Measurements from ENCODE around the gene SLC10A7. TPM values are rescaled to one million over a fixed set of nuclear protein-coding genes. Genes with fewer than 3 reads are reported as not detected.
"Not testable (repeated sequence)": the region's sequence is repeated elsewhere in the genome, so short reads cannot be mapped to it uniquely, and the experiment has no call there.

SLC10A7 gene
- total RNA-seq, 1 donor, result 18.2 TPM

DNA sequence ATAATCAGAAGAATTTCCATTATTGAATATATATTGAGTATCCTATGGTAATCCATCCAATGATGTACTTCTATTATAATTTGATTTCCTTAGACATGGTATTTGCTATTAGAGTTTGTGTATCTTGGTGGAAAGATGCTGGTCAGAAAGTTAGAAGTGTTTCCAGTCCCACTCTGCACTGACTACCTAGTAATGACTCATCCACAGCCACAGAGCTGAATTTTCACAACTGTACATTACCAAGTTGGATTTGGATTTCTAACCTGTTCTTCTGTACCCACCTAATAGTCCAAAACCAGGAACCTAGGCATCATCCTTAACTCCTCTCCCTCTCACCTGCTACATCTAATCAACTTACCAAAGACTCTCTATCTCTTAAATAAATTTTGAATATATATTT is 162.0 kb downstream of the SLC10A7 start:
- DNase-seq (ENCODE audit: low read depth), result no peak
- TF ChIP-seq, protein P1, sequence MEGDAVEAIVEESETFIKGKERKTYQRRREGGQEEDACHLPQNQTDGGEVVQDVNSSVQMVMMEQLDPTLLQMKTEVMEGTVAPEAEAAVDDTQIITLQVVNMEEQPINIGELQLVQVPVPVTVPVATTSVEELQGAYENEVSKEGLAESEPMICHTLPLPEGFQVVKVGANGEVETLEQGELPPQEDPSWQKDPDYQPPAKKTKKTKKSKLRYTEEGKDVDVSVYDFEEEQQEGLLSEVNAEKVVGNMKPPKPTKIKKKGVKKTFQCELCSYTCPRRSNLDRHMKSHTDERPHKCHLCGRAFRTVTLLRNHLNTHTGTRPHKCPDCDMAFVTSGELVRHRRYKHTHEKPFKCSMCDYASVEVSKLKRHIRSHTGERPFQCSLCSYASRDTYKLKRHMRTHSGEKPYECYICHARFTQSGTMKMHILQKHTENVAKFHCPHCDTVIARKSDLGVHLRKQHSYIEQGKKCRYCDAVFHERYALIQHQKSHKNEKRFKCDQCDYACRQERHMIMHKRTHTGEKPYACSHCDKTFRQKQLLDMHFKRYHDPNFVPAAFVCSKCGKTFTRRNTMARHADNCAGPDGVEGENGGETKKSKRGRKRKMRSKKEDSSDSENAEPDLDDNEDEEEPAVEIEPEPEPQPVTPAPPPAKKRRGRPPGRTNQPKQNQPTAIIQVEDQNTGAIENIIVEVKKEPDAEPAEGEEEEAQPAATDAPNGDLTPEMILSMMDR (IDR thresholded peaks at IDR 0.05; ENCODE audit: insufficient read depth, low read length), result no peak

GRCh38 chr4:146350114-146350513 is 171.6 kb downstream of the SLC10A7 start:
- H3K4me3 ChIP-seq (ENCODE audit: low read depth, low read length); DNase-seq (ENCODE audit: low read depth): not testable (repeated sequence)

More for the DNA sequence above, 162.0 kb downstream of the SLC10A7 start:
- no peak overlapping the region for H3K4me3 ChIP-seq (ENCODE audit: low read depth, low read length)

DNA sequence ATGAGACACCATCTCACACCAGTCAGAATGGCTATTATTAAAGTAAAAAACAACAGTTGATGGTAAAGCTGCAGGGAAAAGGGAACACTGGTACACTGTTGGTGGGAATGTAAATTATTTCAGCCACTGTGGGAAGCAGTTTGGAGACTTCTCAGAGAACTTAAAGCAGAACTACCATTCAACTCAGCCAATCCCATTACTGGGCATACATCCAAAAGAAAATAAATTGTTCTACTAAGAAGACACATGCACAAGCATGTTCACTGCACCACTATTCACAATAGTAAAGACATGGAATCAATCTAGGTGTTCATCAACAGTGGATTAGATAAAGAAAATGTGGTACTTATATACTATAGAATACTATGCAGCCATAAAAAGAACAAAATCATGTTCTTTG is 172.4 kb downstream of the SLC10A7 start:
- no peak for DNase-seq (ENCODE audit: low read depth)
- H3K4me3 ChIP-seq (ENCODE audit: low read depth, low read length), result no peak overlapping the region
- TF ChIP-seq, protein P1 (IDR thresholded peaks at IDR 0.05; ENCODE audit: insufficient read depth, low read length), result no peak

DNA sequence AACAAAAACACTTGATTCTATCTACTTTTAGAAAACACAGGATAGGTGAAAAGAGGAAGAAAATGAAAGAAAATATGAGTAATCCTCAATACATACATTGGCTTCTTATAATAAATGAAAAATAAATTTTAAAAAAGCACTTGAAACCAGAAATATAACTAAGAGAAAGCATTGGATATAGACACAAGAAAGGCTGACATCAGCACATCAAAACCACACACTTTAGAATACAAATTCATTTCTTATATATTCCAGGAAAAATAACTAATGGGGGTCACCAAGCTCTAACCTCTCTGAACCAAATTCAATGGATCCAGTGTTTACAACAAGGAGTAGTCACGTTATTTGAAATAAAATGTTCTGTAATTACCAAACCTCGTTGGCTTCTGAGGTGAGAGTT is 173.9 kb downstream of the SLC10A7 start:
- DNase-seq (ENCODE audit: low read depth), result no peak
- no peak overlapping the region for H3K4me3 ChIP-seq (ENCODE audit: low read depth, low read length)
- TF ChIP-seq, protein P1 (IDR thresholded peaks at IDR 0.05; ENCODE audit: insufficient read depth, low read length), result no peak

DNA sequence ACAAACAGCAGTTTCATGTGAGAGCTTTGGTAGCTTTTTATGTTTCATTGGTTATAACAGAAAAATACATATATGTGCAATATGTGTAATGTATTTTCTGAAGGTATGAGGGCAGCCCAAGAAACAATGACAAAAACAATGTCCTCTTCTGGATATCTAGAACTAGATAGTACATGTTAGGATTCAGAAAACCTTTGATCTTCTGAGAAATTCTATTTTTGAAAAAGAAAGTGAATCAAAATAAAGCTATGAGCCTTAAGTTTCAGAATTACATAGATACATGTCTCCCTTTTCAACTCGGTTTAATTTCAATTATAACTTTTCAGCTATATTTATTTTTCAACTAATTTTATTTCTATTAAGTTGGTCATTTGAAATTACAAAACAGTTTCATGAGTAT is 175.5 kb downstream of the SLC10A7 start:
- no peak overlapping the region for H3K4me3 ChIP-seq (ENCODE audit: low read depth, low read length)
- DNase-seq (ENCODE audit: low read depth), result no peak
- TF ChIP-seq, protein P1 (IDR thresholded peaks at IDR 0.05; ENCODE audit: insufficient read depth, low read length), result no peak

DNA sequence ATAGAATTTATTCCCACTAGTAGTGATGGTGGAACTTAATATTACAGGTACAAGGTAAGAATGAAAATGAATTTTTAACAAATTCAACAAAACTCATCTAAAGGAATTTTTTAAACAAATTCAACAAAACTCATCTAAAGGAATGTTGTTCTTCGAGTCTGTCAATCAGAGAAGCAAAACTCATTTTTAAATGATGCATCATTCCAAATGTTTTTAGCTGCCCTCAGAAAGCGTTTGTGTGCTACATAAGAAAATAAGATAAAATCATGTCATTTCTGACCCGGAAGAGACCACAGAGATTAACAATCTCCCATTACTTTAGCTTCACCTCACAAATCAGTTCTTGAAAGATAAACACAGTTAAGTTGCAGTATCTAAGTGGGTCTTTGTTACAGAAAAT is 178.0 kb downstream of the SLC10A7 start:
- DNase-seq (ENCODE audit: low read depth), result no peak
- H3K4me3 ChIP-seq (ENCODE audit: low read depth, low read length), result no peak overlapping the region
- TF ChIP-seq, protein P1 (IDR thresholded peaks at IDR 0.05; ENCODE audit: insufficient read depth, low read length), result no peak

DNA sequence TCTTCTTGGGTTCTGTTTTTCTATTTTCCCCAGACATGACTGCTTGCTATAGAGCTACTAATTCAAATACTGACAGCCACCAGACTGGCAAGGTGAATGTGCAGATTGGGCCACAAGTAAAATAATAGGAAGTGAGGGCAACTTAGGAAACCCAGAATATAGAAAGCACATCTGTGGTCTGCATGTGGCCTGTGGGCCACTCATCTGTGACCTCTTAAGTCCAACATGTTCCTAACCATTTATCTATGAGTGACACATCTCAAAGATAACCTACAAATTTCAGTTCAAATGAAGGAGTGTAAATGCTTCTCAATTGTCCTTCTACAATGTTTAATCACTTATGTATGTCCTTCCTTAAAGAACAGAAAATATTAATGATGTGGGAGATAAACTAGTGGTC is 178.5 kb downstream of the SLC10A7 start:
- TF ChIP-seq, protein P1 (IDR thresholded peaks at IDR 0.05; ENCODE audit: insufficient read depth, low read length), result no peak
- no peak for DNase-seq (ENCODE audit: low read depth)
- H3K4me3 ChIP-seq (ENCODE audit: low read depth, low read length), result no peak overlapping the region
